ENCODE data around the gene DNAH2.

DNAH2 gene

DNA sequence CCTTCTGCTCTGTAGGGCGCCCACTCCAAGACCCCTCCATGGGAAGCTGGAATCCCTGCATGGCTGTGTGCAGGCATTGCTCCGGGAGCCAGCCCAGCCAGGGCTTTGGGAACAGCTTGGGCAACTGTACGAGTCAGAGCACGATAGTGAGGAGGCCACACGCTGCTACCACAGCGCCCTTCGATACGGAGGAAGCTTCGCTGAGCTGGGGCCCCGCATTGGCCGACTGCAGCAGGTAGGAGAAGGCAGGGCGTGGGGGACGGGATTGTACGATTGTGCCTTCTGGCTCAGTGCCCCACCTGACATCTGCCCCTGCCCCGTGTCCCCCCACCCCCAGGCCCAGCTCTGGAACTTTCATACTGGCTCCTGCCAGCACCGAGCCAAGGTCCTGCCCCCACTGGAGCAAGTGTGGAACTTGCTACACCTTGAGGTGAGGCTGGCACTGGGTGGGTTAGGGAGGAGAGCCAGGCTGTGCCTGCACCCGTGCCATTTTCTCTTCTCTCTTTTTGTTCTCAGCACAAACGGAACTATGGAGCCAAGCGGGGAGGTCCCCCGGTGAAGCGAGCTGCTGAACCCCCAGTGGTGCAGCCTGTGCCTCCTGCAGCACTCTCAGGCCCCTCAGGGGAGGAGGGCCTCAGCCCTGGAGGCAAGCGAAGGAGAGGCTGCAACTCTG lies 128.7 kb downstream of the DNAH2 start:
- no peak overlapping the region for H3K4me3 ChIP-seq (ENCODE audit: low read length)
- DNase-seq (ENCODE audit: low read depth), result no peak
- TF ChIP-seq, protein P1, sequence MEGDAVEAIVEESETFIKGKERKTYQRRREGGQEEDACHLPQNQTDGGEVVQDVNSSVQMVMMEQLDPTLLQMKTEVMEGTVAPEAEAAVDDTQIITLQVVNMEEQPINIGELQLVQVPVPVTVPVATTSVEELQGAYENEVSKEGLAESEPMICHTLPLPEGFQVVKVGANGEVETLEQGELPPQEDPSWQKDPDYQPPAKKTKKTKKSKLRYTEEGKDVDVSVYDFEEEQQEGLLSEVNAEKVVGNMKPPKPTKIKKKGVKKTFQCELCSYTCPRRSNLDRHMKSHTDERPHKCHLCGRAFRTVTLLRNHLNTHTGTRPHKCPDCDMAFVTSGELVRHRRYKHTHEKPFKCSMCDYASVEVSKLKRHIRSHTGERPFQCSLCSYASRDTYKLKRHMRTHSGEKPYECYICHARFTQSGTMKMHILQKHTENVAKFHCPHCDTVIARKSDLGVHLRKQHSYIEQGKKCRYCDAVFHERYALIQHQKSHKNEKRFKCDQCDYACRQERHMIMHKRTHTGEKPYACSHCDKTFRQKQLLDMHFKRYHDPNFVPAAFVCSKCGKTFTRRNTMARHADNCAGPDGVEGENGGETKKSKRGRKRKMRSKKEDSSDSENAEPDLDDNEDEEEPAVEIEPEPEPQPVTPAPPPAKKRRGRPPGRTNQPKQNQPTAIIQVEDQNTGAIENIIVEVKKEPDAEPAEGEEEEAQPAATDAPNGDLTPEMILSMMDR (conservative IDR thresholded peaks at IDR 0.05; ENCODE audit: low read depth, low read length), result no peak

DNA sequence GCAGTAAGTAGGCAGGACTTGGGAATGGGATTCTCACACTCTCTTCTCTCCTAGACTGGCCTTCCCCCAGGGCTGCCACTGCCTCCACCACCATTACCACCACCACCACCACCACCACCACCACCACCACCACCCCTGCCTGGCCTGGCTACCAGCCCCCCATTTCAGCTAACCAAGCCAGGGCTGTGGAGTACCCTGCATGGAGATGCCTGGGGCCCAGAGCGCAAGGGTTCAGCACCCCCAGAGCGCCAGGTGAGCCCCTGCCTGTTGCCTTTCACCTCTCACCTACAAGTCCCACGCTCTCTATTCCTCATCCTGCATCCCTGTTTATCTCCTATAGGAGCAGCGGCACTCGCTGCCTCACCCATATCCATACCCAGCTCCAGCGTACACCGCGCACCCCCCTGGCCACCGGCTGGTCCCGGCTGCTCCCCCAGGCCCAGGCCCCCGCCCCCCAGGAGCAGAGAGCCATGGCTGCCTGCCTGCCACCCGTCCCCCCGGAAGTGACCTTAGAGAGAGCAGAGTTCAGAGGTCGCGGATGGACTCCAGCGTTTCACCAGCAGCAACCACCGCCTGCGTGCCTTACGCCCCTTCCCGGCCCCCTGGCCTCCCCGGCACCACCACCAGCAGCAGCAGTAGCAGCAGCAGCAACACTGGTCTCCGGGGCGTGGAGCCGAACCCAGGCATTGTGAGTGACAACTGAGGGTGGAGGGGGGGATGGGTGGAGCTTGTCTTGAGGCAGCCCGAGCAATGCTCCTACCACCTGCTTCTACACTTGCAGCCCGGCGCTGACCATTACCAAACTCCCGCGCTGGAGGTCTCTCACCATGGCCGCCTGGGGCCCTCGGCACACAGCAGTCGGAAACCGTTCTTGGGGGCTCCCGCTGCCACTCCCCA lies 129.5 kb downstream of the DNAH2 start:
- DNase-seq (ENCODE audit: low read depth), result no peak
- TF ChIP-seq, protein P1 (conservative IDR thresholded peaks at IDR 0.05; ENCODE audit: low read depth, low read length), result no peak
- H3K4me3 ChIP-seq (ENCODE audit: low read length), result no peak overlapping the region

DNA sequence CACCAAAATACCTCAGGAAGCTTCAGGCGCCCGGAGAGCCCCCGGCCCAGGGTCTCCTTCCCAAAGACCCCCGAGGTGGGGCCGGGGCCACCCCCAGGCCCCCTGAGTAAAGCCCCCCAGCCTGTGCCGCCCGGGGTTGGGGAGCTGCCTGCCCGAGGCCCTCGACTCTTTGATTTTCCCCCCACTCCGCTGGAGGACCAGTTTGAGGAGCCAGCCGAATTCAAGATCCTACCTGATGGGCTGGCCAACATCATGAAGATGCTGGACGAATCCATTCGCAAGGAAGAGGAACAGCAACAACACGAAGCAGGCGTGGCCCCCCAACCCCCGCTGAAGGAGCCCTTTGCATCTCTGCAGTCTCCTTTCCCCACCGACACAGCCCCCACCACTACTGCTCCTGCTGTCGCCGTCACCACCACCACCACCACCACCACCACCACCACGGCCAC lies 130.6 kb downstream of the DNAH2 start:
- TF ChIP-seq, protein P1 (conservative IDR thresholded peaks at IDR 0.05; ENCODE audit: low read depth, low read length), result no peak
- no peak overlapping the region for H3K4me3 ChIP-seq (ENCODE audit: low read length)
- DNase-seq (ENCODE audit: low read depth), result no peak

DNA sequence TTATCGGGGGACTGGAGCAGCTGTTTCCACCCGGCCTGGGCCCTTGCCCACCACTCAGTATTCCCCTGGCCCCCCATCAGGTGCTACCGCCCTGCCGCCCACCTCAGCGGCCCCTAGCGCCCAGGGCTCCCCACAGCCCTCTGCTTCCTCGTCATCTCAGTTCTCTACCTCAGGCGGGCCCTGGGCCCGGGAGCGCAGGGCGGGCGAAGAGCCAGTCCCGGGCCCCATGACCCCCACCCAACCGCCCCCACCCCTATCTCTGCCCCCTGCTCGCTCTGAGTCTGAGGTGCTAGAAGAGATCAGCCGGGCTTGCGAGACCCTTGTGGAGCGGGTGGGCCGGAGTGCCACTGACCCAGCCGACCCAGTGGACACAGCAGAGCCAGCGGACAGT lies 131.2 kb downstream of the DNAH2 start:
- no peak overlapping the region for H3K4me3 ChIP-seq (ENCODE audit: low read length)
- DNase-seq (ENCODE audit: low read depth), result no peak
- TF ChIP-seq, protein P1 (conservative IDR thresholded peaks at IDR 0.05; ENCODE audit: low read depth, low read length), result no peak

DNA sequence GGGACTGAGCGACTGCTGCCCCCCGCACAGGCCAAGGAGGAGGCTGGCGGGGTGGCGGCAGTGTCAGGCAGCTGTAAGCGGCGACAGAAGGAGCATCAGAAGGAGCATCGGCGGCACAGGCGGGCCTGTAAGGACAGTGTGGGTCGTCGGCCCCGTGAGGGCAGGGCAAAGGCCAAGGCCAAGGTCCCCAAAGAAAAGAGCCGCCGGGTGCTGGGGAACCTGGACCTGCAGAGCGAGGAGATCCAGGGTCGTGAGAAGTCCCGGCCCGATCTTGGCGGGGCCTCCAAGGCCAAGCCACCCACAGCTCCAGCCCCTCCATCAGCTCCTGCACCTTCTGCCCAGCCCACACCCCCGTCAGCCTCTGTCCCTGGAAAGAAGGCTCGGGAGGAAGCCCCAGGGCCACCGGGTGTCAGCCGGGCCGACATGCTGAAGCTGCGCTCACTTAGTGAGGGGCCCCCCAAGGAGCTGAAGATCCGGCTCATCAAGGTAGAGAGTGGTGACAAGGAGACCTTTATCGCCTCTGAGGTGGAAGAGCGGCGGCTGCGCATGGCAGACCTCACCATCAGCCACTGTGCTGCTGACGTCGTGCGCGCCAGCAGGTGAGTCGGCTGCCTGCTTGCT lies 131.7 kb downstream of the DNAH2 start:
- no peak for DNase-seq (ENCODE audit: low read depth)
- no peak overlapping the region for H3K4me3 ChIP-seq (ENCODE audit: low read length)

DNA sequence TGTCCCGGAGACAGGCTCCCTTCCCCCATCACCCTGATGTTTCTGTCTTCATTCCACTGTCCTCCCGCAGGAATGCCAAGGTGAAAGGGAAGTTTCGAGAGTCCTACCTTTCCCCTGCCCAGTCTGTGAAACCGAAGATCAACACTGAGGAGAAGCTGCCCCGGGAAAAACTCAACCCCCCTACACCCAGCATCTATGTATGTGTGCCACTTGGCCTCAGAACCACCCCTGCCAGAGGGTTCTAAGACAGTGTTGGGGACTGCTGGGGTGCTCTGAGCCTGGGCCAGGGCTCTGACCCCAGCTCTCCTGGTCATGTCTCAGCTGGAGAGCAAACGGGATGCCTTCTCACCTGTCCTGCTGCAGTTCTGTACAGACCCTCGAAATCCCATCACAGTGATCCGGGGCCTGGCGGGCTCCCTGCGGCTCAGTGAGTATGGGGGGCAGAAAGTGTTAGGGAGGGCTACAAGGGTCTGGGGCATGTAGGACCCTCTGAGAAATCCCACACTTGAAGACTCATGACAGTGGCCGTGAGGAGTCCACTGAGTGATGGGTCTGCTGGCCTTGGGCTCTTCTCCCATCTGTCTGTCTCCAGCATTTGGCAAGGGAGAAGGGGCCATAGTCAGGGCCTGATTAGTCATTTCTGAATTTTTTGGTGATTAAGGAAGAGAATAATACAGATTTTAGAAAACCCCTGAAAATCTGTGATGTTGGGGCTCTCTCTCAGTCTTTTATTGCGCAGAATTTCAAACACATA lies 132.4 kb downstream of the DNAH2 start:
- TF ChIP-seq, protein P1 (conservative IDR thresholded peaks at IDR 0.05; ENCODE audit: low read depth, low read length), result no peak

More for the DNA sequence above, 131.7 kb downstream of the DNAH2 start:
- TF ChIP-seq, protein P1 (conservative IDR thresholded peaks at IDR 0.05; ENCODE audit: low read depth, low read length), result no peak

More for the DNA sequence above, 132.4 kb downstream of the DNAH2 start:
- DNase-seq (ENCODE audit: low read depth), result no peak
- no peak overlapping the region for H3K4me3 ChIP-seq (ENCODE audit: low read length)

Measured in retinal pigment epithelial cell (primary cell).